Measurements from ENCODE around the gene NXF1.

- no peak for TF ChIP-seq CTCF (IDR thresholded peaks at IDR 0.05)
- no peak for TF ChIP-seq ZFX (IDR thresholded peaks at IDR 0.05; ENCODE audit: borderline replicate concordance)
Observed at GRCh38 chr11:62806611-62807121, 1.4 kb upstream of the NXF1 start.

All from 22Rv1 (cell line).